MM.1S (cell line): ENCODE data around the gene ADAMTS6.

ENCODE experiments used
- DNase-seq: peaks from one replicate; pipeline ENCODE4 v3.0.0-alpha.2; 2015
- H2AFZ ChIP-seq: fragments of 300-600 bp; sonication (generic); 2 replicates; pipeline ENCODE4 v1.6.0; 2016; ENCODE audit warnings: antibody characterized with exemption, low read length
- H3F3A ChIP-seq: fragments of 300-600 bp; sonication (generic); 2 replicates; pipeline ENCODE4 v1.6.1; 2016; ENCODE audit warnings: mild to moderate bottlenecking, antibody characterized with exemption, low read length, moderate library complexity, mixed read lengths; ENCODE audit not compliant: insufficient read depth
- H3K27ac ChIP-seq: fragments of 300-600 bp; sonication (generic); 2 replicates; pipeline ENCODE4 v1.5.1; 2016; ENCODE audit warnings: mild to moderate bottlenecking, low read length
- H3K27me3 ChIP-seq: fragments of 300-600 bp; sonication (generic); replicated peaks from 2 replicates; pipeline ENCODE4 v1.6.0; 2016; ENCODE audit warnings: low read length; ENCODE audit not compliant: insufficient read depth
- H3K36me3 ChIP-seq: fragments of 300-600 bp; sonication (generic); replicated peaks from 2 replicates; pipeline ENCODE4 v1.6.1; 2016; ENCODE audit warnings: mild to moderate bottlenecking, low read length, mixed read lengths; ENCODE audit not compliant: insufficient read depth
- H3K4me1 ChIP-seq: fragments of 300-600 bp; sonication (generic); 2 replicates; pipeline ENCODE4 v1.6.1; 2016; ENCODE audit warnings: low read length, mixed read lengths
- H3K4me2 ChIP-seq: fragments of 300-600 bp; sonication (generic); 2 replicates; pipeline ENCODE4 v1.6.0; 2016; ENCODE audit warnings: low read depth, low read length
- H3K4me3 ChIP-seq: fragments of 300-600 bp; sonication (generic); 2 replicates; pipeline ENCODE4 v1.5.1; 2016; ENCODE audit warnings: low read length, mixed read lengths
- H3K79me2 ChIP-seq: fragments of 300-600 bp; sonication (generic); 2 replicates; pipeline ENCODE4 v1.6.1; 2016; ENCODE audit warnings: mixed run types, low read length, mixed read lengths
- H3K9ac ChIP-seq: fragments of 300-600 bp; sonication (generic); 2 replicates; pipeline ENCODE4 v1.6.1; 2016; ENCODE audit warnings: low read length, mixed read lengths
- H3K9me2 ChIP-seq: fragments of 300-600 bp; sonication (generic); replicated peaks from 2 replicates; pipeline ENCODE4 v1.6.1; 2016; ENCODE audit warnings: mild to moderate bottlenecking, low read length, mixed read lengths; ENCODE audit not compliant: insufficient read depth
- H3K9me3 ChIP-seq: fragments of 300-600 bp; sonication (generic); replicated peaks from 2 replicates; pipeline ENCODE4 v1.6.1; 2016; ENCODE audit warnings: mild to moderate bottlenecking, low read length, mixed read lengths; ENCODE audit not compliant: insufficient read depth
- H4K20me1 ChIP-seq: fragments of 300-600 bp; sonication (generic); 2 replicates; pipeline ENCODE4 v1.6.1; 2016; ENCODE audit warnings: mild to moderate bottlenecking, low read length, moderate library complexity, mixed read lengths; ENCODE audit not compliant: insufficient read depth
- EZH2 ChIP-seq: fragments of 300-600 bp; sonication (generic); optimal IDR thresholded peaks from 2 replicates; pipeline ENCODE3; 2017; ENCODE audit warnings: low read depth, mild to moderate bottlenecking, antibody characterized with exemption, low read length, mixed read lengths
- EZH2phosphoT487 ChIP-seq: fragments of 300-600 bp; sonication (generic); IDR thresholded peaks from 2 replicates; pipeline ENCODE4 v1.6.1; 2018; ENCODE audit warnings: antibody characterized with exemption, low read length
- TF ChIP-seq, protein P1 (sequence below): fragments of 300-600 bp; sonication (generic); IDR thresholded peaks from 2 replicates; pipeline ENCODE4 v1.5.1; 2016; ENCODE audit warnings: antibody characterized with exemption, low read length, mixed read lengths

ADAMTS6 gene

GRCh38 chr5:65508978-65509377, 27.3 kb upstream of the ADAMTS6 start:
- H3K9me3 ChIP-seq = no peaks in the 10 kb centered on the region
- no peak overlapping the region for H3K9ac ChIP-seq
- no peaks in the 10 kb centered on the region for H3F3A ChIP-seq
- H3K9me2 ChIP-seq = no peaks in the 10 kb centered on the region
- no peak overlapping the region for H3K4me3 ChIP-seq
- no peak overlapping the region for H3K4me2 ChIP-seq
- H3K36me3 ChIP-seq = no peaks in the 10 kb centered on the region
- H2AFZ ChIP-seq = no peak overlapping the region
- no peaks in the 10 kb centered on the region for H3K4me1 ChIP-seq
- TF ChIP-seq EZH2phosphoT487 (no peak), EZH2 (no peak)
- TF ChIP-seq, protein P1, sequence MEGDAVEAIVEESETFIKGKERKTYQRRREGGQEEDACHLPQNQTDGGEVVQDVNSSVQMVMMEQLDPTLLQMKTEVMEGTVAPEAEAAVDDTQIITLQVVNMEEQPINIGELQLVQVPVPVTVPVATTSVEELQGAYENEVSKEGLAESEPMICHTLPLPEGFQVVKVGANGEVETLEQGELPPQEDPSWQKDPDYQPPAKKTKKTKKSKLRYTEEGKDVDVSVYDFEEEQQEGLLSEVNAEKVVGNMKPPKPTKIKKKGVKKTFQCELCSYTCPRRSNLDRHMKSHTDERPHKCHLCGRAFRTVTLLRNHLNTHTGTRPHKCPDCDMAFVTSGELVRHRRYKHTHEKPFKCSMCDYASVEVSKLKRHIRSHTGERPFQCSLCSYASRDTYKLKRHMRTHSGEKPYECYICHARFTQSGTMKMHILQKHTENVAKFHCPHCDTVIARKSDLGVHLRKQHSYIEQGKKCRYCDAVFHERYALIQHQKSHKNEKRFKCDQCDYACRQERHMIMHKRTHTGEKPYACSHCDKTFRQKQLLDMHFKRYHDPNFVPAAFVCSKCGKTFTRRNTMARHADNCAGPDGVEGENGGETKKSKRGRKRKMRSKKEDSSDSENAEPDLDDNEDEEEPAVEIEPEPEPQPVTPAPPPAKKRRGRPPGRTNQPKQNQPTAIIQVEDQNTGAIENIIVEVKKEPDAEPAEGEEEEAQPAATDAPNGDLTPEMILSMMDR = no peak
- no peaks in the 10 kb centered on the region for H3K79me2 ChIP-seq
- H3K27ac ChIP-seq = no peak overlapping the region
- DNase-seq = no peak
- no peaks in the 10 kb centered on the region for H4K20me1 ChIP-seq
- no peaks in the 10 kb centered on the region for H3K27me3 ChIP-seq

DNA sequence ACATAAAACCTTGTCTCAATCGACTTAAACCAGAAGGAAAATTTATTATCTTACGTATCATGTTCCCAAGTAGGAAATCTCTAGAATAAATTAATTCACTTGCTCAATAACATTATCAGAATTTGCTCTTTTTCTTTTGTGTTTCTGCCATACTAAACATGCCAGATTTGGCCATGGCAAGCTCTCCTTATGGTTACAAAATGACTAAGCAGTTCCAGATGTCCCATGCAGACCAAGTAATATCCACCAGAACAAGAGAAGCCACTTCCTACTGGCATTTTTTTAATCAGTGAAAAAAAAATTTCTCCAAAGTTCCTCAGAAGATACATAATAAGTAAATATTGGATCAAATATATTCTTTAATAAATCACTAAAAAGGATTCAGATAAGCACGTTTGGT, 25.2 kb upstream of the ADAMTS6 start:
- Histone ChIP-seq H3K79me2 (no peaks in the 10 kb centered on the region), H4K20me1 (no peaks in the 10 kb centered on the region), H3K4me2 (no peak overlapping the region), H3K9me2 (no peaks in the 10 kb centered on the region), H3F3A (no peaks in the 10 kb centered on the region), H3K4me1 (no peaks in the 10 kb centered on the region), H3K9ac (no peak overlapping the region), H3K9me3 (no peaks in the 10 kb centered on the region), H3K36me3 (no peaks in the 10 kb centered on the region), H3K4me3 (no peak overlapping the region), H3K27ac (no peak overlapping the region), H2AFZ (no peak overlapping the region), H3K27me3 (no peaks in the 10 kb centered on the region)
- no peak for DNase-seq
- TF ChIP-seq, protein P1 = no peak
- TF ChIP-seq EZH2phosphoT487 (no peak), EZH2 (no peak)

DNA sequence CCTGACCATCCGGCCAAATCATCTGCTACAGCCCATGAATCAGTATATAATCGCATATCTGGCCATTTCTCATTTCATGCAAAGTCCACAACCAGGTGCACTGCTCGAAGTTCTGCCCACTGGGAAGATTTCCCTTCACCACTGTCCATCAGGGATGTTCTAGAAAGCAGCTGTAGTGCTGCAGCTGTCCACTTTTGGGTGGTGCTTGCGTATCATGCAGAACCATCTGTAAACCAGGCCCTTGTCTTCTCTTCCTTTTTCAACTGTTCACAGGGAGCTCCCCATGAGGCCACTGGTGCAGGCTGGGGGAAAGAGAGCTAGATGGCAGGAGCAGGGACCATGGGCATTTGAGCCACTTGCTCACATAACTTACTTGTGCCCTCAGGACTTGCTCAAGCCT, 7.4 kb upstream of the ADAMTS6 start:
- Histone ChIP-seq H3K79me2 (no peaks in the 10 kb centered on the region), H3K4me2 (no peak overlapping the region), H3K9ac (no peak overlapping the region), H3K36me3 (no peaks in the 10 kb centered on the region), H3K9me3 (no peaks in the 10 kb centered on the region), H3K9me2 (no peaks in the 10 kb centered on the region; the same call in 1 of the 2 replicates), H3F3A (no peaks in the 10 kb centered on the region), H4K20me1 (no peaks in the 10 kb centered on the region), H3K27me3 (no peaks in the 10 kb centered on the region), H2AFZ (no peak overlapping the region), H3K27ac (no peak overlapping the region), H3K4me3 (no peak overlapping the region), H3K4me1 (no peaks in the 10 kb centered on the region)
- DNase-seq = no peak
- TF ChIP-seq EZH2 (no peak), EZH2phosphoT487 (no peak)
- TF ChIP-seq, protein P1 = no peak
